ENCODE measurements around the gene TNNC1.

Gene TNNC1

DNA sequence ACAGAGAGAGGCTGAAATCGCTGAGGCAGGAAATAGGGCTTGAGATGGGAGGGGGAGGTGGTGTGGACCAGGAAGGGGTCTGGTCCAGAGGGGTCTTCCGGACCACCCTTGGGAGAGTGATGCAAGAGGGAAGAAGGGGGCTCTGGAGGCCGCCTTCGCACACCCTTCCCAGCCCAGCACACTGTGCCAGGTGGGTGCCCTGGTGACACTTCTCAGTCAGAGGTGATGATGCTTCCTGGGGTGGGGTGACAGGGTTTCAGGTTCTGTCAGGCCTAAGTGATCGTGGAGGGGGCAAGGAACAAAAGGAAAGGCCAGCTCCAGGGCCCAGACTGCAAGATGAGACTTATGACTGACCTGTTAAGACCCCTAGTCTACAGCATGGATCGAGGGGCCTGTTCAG, 21.6 kb downstream of the TNNC1 start:
- DNase-seq (ENCODE audit: low read depth, low spot score), result no peak

DNA sequence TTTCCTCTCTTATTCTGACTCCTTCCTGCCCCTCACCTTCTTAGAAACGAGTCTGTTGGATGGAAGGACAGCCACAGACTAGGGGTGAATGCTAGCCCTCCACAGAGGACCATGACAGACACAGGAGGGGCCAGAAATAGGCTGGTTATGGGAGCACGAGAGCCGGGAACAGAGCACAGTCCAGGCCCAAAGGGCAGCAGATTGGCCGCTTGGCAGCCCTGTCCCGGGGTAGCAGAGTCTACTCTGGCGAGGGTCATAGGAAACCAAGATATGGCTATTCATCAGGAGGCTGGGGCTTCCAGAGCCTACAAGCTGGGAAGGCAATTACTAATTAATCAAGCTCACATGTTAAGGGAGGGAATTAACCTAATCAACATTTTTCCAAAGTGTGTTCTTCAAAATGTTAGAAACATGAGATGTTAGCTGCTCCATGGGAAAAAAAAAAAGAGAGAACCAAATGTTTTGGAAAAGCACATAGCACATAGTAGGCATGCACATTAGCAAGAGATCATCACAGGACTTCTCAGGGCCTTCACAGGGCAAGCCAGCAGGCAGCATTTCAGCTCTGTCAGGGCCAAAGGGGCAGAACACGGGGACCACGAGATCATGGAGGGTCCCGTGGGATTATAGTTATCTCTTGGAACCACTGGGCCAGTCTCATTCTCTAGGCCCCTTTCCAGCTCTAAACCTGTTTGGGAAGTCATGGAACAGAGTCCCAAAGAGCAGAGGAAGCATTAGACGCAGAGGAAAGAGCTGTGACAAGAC, 22.2 kb downstream of the TNNC1 start:
- no peak for DNase-seq (ENCODE audit: low read depth, low spot score)

DNA sequence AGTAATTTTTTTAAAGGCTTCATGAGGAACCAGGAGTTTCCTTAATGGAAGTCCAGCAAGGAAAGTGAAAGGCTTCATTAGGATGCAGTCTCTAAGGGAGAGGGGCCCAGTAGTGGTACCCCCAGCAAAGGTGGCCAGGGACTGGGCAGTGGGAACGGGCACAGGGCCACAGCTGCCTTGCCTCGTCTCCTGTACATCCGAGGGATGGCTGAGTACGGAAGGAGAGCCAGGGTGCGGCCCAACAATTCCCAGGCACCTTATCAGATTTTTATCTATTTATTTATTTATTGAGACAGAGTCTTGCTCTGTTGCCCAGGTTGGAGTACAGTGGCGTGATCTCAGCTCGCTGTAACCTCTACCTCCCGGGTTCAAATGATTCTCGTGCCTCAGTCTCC, 23.4 kb downstream of the TNNC1 start:
- no peak for DNase-seq (ENCODE audit: low read depth, low spot score)

DNA sequence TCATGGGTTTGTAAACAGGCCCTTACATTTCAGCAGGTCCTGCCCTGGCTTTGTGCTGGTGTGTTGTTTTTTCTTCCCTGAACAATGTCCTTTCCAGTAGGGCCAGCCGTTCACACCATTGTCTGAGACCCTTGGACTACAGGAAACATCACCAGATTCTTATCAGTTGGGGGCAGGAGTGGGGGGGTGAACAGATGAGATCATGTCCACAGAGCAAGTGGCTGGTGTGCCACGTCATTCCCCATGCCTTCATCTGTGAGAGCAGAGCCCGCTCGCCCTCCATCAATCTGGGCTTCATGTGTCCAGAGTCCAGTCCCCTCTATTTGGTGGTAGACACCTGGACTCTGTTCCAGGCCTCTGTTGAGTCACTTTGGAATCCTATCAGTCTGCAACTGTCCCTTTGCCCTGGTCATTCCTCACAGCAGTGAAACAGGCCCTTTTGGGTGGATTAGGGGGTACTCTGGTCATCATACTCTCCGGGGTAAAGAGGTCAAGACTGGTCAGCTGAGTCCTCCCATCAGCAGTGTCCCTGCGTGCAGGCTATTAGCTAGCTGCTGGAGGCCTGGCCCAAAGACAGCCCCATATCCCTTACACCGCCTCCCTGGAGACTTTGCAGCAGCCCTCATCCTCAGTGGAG, 23.9 kb downstream of the TNNC1 start:
- DNase-seq (ENCODE audit: low read depth, low spot score), result no peak

DNA sequence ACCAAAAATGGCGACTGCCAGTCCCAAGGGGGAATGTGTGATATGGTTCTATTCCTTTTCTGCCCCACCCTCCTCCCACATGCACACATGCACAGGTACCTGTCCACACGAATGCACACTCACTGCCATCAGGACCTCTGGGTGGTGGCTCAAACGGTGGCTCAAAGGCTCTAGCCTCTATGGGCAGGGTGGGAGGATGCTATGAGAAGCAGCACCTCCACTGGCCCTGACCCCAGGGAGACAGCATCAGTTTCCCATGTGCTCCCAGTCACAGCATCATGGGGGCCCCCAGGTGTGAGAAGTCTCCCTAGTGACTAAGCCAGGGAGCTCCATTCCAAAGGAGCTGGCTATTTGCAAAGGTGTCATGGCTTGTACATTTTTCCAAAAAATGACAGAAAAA, 24.8 kb downstream of the TNNC1 start:
- no peak for DNase-seq (ENCODE audit: low read depth, low spot score)

DNA sequence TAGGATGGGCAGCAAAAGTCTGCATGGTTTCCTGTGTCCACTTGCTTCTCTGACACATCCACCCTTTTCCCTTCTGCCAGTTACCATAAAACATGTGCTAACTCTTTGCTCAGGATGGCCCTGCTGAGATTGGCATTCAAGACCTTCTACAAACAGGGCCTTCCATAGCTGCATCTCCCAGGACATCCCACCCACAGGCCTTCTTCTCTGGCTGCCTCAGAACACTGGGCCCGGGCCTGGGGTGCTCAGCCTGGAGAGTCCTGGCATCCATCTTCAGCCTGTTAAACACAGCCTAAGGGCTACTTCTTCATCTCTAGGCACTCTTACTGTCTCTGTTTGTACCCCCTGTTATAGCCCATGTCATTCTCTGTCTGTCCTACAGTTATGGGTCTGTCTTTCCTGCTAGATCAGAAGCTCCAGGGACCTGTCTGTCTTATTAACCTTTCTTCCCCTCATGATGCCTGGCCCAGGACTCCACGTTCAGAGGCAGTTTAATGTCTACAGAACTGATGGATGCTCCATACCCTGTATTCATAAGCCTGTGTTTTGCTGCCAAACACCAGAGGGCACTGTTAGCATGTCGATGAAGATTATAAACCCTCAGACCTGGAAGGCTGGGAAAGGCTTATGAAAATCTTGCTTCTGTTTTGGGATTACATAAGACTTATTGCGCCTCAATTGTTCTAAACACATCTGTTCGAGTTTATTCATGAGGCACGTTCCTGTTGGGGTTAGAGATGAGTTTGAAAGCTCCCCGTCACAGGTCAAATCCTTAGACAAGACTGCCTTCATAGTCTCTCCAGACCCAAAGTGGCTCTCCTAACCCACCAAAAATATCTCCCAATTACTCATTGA, 25.5 kb downstream of the TNNC1 start:
- no peak for DNase-seq (ENCODE audit: low read depth, low spot score)

DNA sequence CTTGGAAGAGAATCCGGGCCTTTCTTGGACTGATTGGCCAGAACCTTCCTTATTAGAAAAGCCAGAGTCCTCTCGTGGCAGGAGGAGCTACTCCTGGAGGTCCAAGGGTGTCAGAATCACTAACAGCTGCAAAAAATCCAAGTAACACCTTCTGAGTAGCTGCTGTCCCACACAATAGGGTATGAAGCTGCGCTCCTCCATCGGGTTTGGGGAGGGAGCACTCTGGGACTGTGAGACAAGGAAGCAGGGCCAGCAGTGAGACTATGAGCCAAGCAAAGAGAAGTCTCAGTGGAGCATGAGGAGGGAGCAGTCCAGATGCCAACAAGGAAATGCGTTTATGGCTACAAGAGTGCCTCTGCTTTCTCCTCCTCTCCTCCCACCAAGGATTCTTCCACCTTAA, 30.7 kb downstream of the TNNC1 start:
- no peak for DNase-seq (ENCODE audit: low read depth, low spot score)

DNA sequence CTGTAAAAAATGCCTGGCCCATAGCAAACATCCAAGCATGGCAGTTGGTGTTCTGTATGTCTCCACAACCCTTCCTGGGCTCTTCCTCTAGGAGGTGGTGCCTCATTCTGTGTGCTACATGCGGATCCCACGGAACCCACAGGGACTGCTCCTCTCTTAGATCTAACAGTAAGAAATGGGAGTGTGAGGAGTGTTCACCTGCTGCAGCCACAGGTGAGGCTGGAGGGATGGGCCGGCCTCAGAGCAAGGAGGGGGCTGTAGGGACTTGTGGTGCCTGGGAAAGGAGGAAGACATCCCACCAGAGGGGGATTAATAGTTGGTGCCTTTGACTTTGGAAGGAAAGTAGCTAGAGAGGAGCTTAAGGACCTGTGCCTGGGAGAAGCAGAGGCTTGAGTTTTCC, 31.2 kb downstream of the TNNC1 start:
- no peak for DNase-seq (ENCODE audit: low read depth, low spot score)

DNA sequence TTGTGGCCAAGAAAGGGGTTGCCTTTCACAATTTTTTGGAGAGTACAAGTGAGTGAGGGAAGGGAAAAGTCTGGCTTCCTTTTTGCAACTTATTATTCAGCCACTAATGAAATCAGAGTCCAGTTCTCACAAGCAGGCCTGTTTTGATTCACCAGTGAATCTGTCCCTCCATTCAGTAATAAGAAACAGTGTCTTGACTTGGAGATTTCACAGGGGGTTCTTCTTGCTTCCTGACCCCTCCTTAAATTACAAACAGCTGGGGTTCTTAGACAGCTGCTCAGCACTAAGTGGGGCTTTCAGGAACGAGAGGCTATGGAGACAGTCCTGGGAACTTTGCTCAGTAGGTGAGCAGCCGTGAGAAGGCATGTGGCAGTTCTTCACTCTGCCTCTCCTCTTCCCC, 33.5 kb downstream of the TNNC1 start:
- DNase-seq (ENCODE audit: low read depth, low spot score), result no peak

DNA sequence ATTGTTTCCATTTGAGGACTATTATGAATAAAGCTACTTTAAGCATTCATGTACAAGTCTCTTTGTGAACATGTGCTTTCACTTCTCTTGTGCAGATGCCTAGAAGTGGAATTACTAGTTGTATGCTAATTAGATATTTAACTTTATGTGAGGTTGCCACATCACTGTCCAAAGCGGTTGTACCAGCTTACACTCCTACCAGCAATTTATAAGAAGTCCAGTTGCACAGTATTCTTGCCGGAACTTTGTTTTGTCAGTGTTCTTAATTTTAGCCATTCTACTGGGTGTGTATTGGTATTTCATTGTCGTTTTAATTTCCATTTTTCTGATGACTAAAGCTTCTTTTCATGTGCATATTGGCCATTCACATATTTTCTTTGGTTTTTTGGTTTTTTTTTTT, 38.0 kb downstream of the TNNC1 start:
- no peak for DNase-seq (ENCODE audit: low read depth, low spot score)

DNA sequence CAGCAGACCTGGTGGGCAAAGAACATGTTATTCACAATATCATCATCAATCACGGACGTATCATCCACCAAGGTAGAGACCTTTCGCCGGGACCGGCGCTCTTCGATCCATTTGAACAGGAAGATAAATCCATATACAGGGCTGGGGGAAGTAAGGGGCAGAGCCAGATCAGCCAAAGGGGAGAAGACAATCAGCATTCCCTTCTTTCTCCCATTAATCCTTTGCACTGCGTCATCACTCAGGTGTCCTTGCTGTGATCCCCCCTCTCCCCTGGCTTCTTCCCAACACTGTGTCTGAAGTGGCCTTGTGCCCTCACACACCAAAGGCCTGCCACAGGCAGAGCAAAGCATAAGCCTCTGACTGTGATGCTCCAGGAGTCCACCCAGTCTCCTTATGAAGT, 45.4 kb downstream of the TNNC1 start:
- DNase-seq (ENCODE audit: low read depth, low spot score), result no peak

DNA sequence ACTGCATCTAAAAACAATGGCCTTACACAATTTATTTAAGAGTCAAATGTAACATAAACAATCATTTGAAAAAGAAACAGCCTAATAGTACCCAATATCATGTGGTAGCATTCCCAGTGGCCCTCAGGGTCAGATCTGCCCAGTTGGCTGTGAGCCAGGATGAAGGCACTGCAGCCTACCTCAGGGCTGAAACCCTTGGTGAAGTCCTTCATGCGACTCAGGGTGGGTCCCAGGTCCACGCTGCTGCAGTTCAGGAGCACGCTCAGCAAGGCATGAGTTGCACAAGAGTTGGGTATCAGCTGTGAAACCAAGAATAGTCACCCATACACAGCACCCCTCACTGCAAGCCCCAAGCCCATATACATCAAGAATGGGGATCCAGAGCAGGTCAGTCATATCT, 46.1 kb downstream of the TNNC1 start:
- no peak for DNase-seq (ENCODE audit: low read depth, low spot score)

DNA sequence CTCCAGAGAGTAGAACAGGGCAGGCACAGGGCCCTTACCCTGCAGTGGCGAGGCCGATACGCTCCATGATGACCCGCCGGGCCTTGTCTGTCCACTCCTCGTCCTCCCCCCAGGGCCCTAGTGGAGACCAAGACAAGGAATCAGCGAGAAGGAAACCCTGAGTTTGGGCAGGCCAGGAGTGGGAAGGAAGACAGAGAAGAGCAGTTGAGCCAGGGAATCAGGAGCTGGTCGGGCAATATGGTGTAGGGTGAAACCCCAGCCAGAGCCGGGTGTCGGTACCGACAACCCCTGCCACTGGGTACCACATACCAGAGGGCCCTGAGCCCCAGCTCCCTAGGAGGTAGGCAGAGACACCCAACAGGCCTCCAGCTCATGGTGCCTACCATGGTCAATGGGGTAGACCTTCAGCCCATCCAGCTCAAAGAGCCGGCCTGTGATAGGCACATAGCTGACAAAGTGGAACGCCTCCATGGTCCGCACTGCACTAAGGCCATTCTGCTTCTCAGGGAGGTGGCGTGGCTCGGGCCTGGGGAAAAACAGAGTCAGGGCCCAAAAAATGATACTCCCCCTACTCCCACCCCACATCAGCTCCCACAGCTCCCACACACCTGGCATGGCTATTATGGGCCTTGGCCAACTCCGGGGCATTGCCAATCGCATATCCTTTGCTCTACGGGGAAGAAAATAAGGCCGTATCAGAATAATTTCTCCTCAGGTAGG, 46.9 kb downstream of the TNNC1 start:
- no peak for DNase-seq (ENCODE audit: low read depth, low spot score)

DNA sequence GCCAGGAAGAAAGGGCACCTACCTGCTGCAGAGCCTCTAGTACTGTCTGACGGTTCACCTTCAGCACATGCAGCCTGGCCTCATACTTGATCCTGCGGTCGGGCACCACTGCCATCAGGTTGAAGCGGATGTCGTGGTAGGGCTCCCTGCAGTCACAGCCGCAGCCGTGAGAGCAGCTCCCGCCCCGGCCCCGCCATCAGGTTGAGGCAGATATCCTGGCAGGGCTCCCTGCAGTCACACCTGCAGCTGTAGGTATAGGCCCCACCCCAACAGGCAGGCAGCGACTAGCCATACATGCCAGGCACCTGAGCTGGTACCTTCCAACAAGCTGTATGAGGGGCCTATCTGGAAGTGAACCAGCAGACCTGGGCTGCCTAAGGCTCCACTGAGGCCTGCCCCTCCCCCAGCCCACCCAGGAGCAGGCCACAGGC, 47.6 kb downstream of the TNNC1 start:
- DNase-seq (ENCODE audit: low read depth, low spot score), result no peak

DNA sequence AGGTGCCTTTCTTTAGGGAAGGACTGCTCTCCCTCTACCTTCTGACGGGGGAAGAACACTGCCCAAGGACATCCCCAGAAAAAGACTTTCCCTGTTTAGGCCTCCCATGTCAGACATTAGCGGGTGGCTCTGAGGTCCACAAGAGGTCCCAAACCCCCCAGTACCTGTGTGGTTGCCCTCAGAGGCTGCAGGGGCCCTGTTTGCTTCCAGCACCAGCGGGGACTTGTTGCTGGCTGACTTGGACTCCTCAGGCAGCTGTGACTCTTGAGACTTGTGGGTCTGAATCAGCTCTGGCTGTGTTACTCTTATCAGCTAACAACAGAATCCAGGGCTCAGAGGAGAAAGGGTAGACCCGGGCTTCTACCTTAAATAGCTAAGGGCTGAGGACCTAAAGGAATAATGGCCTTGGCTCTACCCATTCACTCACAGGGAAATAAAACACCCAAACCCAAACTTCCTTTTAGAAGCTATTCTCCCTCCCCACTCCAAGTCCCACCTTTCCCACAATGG, 48.2 kb downstream of the TNNC1 start:
- DNase-seq (ENCODE audit: low read depth, low spot score), result no peak

DNA sequence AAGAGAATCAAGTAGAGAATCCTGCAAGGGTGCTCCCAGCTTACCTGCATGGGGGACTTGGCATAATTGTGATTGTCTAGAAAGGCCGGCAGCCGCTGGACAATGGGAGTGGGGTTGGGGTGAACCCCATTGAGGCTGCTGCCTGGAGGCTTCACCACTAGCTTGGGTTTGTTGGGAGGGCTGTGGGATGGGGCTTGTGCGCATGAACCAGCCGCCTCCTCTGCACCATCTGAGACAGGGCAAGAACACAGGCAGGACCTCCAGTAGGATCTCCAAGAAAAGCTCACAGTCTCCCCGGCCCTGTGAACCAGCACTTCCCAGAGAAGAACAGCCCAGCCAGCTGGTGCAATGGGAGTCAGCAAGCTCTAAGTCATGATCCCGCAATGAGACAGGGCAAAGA, 48.8 kb downstream of the TNNC1 start:
- DNase-seq (ENCODE audit: low read depth, low spot score), result no peak

DNA sequence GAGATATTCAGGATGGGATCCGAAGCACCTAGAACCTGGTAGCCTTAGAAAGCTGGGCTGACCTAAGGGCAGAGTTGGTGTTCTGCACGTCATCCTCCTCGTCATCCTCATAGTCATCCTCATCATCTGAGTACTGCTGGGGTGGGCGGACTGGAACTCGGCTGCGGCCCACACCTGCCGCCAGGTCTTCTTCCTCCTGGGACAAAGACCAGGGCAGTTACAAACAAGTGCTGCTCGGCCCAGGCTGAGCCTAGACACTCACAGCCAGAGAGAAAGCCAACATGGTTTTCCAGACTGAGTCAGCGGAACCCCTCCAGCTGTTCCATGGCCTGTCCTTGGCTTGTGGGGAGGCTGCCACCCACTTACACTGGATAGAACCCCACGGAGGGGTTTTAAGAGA, 49.5 kb downstream of the TNNC1 start:
- DNase-seq (ENCODE audit: low read depth, low spot score), result no peak

DNA sequence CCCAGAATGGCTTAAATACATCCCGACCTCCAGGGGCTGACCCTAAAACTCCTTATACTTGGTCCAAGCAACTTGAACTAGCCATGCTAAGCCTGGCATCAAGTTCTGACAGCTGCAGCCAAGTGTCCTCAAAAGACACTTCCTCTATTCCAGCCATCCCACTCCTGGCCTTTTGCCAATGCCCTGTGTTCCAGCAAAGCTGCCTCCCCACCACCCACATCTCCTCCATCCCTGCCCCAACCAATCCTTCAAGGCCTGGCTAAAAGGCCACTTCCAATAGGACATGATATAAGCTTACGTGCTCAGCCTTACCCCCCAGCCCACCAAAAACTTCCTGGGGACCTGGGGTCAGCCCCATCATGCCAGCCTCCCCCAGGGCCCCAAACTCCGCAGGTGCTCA, 49.9 kb downstream of the TNNC1 start:
- no peak for DNase-seq (ENCODE audit: low read depth, low spot score)

DNA sequence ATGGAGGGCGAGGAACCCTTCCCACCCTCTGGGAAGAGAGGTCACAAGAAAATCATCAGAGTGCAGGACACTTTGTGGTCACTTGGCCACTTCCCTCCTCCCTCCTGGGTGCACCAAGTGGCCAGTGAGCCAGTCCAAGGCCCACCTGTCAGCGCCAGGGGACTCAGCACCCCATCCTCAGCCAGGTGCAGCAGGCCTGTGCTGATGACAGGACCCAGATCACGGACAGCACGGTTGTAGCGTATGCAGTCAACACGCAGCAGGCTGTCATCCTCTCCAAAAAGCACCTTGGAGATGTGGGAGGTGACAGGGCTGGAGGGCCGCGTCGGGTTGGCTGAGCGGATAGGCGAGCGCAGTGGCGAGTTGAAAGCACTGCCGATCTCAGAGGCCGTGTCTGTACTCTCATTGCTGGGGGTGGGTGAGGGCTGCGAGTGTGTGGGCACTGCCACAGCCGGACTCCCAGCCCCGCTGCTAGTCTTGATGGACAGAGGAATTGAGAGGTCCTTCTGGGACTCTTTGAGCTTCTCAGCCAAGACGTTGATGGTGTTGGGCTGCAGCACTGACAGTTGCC, 50.5 kb downstream of the TNNC1 start:
- DNase-seq (ENCODE audit: low read depth, low spot score), result no peak

DNA sequence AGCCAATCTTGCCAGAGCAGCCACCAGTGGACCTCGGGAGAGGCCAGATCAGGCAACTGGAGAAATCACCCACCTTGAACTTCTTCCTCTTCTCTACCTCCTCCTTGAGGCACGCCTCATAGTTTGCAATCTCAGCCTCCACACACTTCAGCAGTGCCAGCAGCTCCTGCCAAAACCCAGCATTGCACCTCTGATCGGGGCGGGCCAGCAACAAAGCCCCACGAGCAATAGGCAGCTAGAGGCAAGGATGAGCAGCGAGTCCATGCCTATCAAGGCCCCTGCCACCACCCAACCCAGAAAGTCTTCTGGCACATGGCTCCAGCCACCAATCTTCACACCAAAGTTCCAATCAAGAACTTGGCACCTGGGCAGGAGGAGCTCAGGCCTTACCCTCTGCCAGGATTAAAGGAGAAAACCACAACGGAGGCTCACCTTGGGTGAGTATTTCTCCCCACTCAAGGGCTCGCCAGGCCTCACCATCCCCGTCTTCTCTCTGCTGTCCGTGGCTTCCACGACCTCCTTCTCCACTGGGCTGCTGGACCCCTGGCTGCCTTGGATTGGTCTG, 51.1 kb downstream of the TNNC1 start:
- DNase-seq (ENCODE audit: low read depth, low spot score), result no peak

DNA sequence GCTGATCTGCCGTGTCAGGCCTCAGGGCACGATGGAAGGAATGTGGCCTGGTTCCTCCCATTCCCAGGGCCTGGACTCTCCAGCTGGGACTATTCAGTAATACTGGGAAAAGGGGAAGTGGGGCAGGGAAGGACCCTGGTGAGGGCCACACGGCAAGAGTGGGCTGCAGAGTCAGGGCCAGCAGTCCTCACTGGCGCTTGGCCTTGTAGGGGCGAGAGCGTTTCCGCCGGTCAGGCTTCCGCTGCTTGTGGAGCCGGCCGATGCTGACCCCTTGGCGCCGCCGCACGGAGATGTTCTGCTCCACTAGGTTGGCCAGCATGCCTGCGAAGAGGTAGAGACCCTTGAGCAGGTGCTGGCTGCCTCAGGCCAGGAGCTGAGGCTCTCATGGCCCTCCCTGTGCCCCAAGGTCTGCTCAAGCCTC, 51.7 kb downstream of the TNNC1 start:
- DNase-seq (ENCODE audit: low read depth, low spot score), result no peak
